HL-60/S4 treated with phorbol 12-myristate 13-acetate at 8.2 ng/mL for 4 days and 3 days (cell line): Measurements from ENCODE around the gene LIG3.
"Not testable (repeated sequence)": the region's sequence is repeated elsewhere in the genome, so short reads cannot be mapped to it uniquely, and the experiment has no call there.

Experiments
- in situ Hi-C: fragments of 300-500 bp; cut with MboI; formaldehyde crosslinking; loops from 2 replicates; pipeline ENCODE4 v1.15.0; 2022; ENCODE audit warnings: low sequenced_read_pairs

The LIG3 gene

GRCh38 chr17:35028531-35029262 is 48.4 kb downstream of the LIG3 start:
- in situ Hi-C loops = no loop called here

- in situ Hi-C loops = no loop called here
Observed at GRCh38 chr17:35030780-35031179, 50.5 kb downstream of the LIG3 start.

GRCh38 chr17:35038453-35038852 is 58.1 kb downstream of the LIG3 start:
- in situ Hi-C loops = no loop called here

- in situ Hi-C loops = no loop called here
Observed at GRCh38 chr17:35041390-35041789, 61.1 kb downstream of the LIG3 start.

- in situ Hi-C loops = no loop called here
Observed at GRCh38 chr17:35044181-35044580, 63.9 kb downstream of the LIG3 start.

- in situ Hi-C loops = not testable (repeated sequence)
Observed at GRCh38 chr17:35045458-35045979, 65.2 kb downstream of the LIG3 start.

GRCh38 chr17:35046245-35046644 is 65.9 kb downstream of the LIG3 start:
- in situ Hi-C loops = no loop called here

- in situ Hi-C loops = no loop called here
Observed at GRCh38 chr17:35046740-35047283, 66.5 kb downstream of the LIG3 start.

GRCh38 chr17:35048685-35049379 is 68.5 kb downstream of the LIG3 start:
- in situ Hi-C loops = no loop called here

- in situ Hi-C loops = no loop called here
Observed at GRCh38 chr17:35050170-35050569, 69.9 kb downstream of the LIG3 start.

GRCh38 chr17:35051183-35051578 is 70.9 kb downstream of the LIG3 start:
- in situ Hi-C loops = no loop called here

- in situ Hi-C loops = no loop called here
Observed at GRCh38 chr17:35051579-35052240, 71.4 kb downstream of the LIG3 start.

GRCh38 chr17:35052241-35052610 is 71.9 kb downstream of the LIG3 start:
- in situ Hi-C loops = no loop called here

- in situ Hi-C loops = no loop called here
Observed at GRCh38 chr17:35052780-35053179, 72.5 kb downstream of the LIG3 start.

GRCh38 chr17:35053204-35053603 is 72.9 kb downstream of the LIG3 start:
- in situ Hi-C loops = no loop called here

- in situ Hi-C loops = no loop called here
Observed at GRCh38 chr17:35056013-35056412, 75.7 kb downstream of the LIG3 start.

- in situ Hi-C loops = no loop called here
Observed at GRCh38 chr17:35057332-35057915, 77.1 kb downstream of the LIG3 start.
